Dermis blood vessel endothelial cell (primary cell): ENCODE results near the gene ATG5. TPM values are rescaled to one million over a fixed set of nuclear protein-coding genes. Genes with fewer than 3 reads are reported as not detected.
"Not testable (repeated sequence)": the region's sequence is repeated elsewhere in the genome, so short reads cannot be mapped to it uniquely, and the experiment has no call there.

Source experiments
- DNase-seq: peaks from one replicate; pipeline ENCODE4 v3.0.0; 2010
- total RNA-seq: library from RNA; depleted of rRNA; stranded (reverse); fragments of >200 nt; gene quantifications from 2 replicates; pipeline ENCODE4 v1.2.3, GENCODE V29; 2014

ATG5 gene
- total RNA-seq, 1 donor from 2014 or later = 72.3 TPM

DNA sequence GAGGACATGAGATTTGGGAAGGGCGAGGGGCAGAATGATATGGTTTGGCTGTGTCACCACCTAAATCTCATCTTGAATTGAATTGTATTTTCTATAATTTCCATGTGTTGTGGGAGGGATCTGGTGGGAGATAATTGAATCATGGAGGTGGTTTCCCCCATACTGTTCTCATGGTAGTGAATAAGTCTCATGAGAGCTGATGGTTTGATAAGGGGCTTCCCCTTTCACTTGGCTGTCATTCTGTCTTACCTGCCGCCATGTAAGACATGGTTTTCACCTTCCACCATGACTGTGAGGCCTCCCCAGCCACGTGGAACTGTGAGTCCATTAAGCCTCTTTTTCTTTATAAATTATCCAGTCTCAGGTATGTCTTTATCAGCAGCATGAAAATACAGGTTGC is 173.1 kb downstream of the ATG5 start:
- not testable (repeated sequence) for DNase-seq

DNA sequence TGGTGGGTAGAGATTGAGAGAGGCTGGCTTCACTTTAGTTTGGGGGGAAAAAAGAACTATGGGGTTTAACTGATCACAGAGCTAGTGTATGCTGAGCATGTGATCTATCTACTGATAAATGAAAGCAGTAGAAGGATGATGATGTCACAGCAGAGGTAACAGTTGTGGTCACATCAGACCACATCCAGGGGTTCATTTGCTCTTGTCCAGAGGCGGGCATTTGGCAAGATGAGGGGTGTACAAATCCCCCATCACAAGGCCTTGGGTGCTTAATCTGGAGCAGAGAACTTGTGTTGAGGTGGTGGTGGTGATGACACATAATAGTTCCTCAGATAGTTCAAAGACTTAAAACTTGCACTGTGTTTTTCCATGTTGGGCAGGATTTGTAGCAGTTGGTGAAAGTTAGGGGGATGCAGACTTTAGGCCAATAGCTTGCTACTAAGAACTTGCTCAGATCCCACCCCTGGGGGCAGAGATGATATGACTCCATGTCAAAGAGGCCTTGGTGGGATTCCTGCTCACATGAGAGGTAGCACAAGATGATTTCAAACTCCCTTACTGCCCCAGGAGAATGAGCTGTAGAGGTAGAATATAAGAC is 176.0 kb downstream of the ATG5 start:
- no peak for DNase-seq

DNA sequence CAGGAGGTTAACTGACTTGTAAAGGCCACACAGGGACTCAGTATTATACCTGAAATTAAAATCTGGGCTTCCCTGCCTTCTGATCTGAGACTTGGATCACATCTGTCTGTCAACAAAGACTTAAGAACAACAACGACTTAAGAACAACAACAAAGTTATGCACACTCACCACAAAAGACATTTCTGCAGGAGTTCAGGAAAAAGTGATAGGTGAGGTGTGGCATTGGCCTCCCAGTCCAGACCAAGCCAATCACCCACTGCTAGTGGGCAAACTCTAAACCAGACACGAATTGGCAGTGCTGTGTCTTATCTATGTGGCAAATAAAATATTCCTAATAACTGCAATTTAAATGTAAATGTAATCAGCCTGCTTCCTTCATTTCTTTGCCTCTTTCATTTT is 178.1 kb downstream of the ATG5 start:
- no peak for DNase-seq

DNA sequence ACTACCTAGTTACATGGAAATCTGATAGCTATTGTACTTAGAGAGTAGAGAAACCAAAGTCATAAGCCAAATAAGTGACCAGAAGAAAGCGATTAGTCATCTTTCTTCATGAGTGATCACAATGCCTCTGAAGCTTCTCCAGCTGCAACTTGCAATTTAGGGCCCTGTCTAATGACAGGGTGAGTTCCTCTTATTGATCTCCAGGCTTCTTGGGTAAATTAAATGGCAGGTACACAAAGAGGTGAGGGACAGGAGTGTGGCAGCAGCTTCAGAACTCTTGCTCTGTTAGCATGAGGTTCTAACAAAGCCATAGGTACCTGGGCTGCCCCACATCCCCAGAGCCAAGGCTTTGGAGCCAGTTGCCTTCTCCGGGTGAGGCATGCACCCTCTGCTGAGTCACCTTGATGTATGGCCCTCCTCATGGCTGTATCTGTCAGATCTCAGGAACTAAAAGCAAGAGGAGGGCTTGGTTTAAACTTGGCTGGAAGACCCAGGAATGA is 178.7 kb downstream of the ATG5 start:
- DNase-seq = no peak

DNA sequence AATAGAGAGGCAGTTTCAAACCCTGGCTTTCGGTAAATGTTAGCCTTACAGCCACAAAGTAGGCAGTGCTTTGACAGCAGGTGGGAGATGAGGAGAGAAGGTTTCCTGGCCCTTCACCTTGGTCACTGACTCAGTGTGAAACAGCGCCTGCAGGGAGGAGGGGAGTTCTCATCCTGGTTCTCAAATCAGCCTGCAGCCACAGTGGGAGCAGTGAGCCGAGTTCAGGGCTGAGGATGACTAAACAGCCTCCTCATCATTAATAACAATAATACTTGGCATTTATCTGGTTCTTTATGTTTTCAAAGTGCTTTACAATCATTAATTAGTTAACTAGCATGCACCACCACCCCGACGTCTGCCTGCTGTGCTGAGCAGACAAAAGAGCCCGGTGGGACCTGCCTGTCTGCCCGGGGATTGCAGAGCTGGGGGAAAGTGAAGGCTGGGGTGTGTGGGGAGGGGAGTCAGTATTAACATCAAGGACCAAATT is 179.8 kb downstream of the ATG5 start:
- DNase-seq = no peak

DNA sequence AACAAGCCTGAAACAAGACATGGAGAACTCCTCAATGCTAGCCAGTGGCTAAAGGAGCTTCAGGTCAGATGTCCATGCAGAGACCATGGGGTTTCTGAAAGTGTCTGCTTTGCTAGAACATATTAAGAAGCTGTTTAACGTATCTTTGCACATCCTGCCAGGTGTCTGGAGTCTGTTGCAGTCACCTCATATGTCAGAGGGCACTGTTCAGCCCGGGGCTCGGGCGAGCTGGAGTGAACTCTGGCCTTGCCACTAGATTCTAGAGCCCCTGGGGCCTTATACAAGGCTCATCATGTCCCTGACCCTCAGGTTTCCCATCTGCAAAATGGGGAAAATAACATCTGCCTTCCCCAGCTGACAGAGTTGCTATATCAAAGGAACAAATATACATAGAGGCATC is 180.4 kb downstream of the ATG5 start:
- no peak for DNase-seq

DNA sequence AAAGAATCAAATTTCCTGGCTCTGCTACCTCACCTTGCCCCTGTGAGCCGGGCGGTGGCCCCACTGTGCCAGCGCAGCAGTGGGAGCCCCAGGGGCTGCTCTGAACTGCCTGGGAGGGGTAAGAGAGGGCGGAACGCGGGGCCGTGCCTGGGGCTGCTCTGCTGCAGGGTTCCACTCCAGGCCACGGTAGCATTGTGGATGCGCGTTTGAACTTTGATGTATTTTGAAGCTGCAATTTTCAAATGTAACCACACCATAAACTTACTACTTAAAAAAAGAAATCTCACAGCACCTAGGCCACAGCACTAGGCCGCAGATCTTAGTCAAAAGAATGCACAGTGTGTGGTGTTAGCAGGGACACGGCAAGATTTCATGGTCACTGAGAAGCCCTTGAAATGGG is 181.9 kb downstream of the ATG5 start:
- no peak for DNase-seq

DNA sequence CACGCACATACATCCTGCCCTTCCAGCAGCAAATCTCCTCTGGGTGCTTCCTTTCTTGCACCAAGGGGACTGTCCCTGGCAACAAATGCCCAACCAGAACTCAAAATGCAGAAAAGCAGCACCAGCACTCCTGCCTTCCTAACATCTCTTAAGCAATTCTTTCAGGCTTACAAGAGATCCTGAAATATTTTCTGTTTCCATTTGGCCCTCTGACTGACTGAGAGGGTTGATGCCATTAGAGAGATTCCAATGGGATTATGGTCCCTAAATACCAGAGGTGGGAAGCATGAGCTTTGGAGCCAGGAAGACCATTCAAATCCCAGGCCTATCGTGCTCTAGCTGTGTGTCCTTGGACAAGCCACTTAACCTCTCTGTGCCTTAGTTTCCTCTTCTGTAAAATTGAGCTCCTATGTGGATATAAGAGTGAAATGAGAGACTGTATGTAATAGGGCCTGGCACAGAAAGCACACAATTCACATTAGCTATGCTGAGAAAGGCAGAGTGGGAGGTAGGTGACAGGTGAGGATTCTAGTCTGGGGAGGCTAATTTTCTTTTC is 182.6 kb downstream of the ATG5 start:
- DNase-seq = no peak

DNA sequence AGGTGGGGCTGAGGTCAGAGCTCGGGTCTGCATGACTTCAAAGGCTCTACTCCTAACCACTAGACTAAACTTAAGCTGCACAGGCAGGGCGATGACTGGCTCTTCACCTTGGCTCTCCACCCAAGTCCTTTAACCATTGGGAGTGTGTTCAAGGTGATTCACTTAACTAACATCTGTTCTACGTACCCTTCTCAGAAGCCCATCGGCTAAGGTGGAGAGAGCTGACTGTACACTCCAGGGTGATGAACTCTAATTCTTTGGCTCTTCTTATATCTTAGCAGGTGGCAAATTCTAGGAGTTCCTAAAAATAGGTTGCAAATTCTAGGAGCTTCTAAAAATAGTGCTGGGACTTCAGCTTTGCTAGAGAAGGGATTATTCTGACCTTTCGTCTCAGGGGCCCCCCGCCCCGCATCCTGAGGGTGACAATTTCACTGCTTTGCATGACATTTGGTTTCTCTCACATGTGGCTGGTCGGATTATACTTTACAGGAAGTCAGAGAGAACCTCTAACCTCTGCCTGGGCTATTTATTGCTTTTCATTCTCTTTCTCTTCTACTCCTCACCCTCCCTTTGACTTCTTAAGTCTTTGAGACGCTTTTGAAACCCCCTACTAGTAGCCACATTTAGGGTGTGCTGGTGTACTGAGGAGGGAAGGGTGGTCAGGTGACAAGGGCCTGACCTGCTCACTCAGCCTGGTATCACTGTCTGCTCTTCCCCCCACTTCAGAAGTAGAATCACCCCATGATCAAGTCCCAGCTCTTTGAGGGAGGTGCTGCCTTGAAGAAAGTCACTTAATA is 183.9 kb downstream of the ATG5 start:
- DNase-seq = no peak

DNA sequence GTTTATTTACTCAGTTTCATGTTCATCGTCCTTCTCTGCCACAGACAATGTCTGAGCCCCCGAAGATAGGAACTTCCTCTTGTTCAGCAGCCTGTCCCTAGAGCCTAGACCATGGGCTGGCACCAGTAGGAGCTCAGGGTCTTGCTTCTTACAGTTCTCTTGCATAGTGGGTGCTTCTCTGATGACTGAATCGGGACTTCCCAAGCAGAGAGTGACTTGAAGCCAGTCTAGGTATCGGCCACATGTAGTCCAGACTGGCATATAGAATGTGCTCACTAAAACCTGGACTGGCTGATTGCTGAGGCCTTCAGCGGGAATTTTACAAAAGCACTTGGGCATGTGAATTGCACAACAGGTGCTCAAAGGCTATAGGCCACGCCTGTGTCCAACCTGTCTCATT is 187.4 kb downstream of the ATG5 start:
- no peak for DNase-seq

DNA sequence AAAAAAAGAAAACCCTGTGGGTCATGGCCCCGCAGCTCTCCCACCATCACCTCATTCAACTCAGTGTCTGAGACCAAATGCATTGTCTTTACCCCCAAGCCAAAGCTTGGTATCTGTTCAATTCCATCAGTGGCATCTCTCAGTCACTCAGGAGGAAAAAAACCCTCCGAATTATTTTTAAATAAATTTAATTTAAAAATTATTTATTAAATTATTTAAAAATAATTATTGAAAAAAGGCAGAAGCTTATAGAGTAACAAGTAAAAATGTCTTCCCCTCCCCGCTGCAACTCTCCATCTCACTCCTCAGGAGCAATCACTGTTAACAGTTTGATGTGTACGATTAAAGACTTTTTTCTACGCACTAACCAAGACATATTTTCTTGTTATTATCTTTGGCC is 188.7 kb downstream of the ATG5 start:
- DNase-seq = no peak

DNA sequence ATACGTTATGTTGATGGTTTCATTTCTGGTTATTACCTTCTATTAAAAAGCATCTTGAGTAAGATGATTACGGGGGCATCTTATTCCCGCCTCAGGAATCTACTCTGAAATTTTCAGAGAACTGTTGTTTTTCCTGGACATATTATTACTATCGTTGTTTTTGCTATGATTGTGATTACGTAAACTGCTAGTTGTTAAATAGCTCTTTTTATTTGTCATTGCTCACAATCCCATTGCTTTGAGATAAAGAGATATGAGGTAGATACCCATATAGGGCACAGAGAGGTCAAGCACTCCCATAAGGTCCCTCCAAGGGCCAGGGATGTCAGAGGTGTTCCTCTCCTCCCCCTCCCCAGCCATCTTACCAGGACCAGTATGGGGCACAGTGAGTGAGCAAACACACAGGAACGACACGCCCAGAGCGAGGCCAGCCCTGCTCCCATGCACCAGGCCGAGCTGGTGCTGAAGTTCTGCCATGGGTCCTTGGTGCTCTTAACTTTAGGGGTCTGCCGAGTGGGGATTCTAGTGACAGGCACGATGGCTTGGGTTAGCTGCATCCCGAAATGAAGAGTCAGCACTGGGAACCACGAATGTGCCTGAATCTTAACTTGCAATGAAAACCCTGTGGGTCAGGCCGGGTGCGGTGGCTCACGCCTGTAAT is 189.5 kb downstream of the ATG5 start:
- DNase-seq = no peak

DNA sequence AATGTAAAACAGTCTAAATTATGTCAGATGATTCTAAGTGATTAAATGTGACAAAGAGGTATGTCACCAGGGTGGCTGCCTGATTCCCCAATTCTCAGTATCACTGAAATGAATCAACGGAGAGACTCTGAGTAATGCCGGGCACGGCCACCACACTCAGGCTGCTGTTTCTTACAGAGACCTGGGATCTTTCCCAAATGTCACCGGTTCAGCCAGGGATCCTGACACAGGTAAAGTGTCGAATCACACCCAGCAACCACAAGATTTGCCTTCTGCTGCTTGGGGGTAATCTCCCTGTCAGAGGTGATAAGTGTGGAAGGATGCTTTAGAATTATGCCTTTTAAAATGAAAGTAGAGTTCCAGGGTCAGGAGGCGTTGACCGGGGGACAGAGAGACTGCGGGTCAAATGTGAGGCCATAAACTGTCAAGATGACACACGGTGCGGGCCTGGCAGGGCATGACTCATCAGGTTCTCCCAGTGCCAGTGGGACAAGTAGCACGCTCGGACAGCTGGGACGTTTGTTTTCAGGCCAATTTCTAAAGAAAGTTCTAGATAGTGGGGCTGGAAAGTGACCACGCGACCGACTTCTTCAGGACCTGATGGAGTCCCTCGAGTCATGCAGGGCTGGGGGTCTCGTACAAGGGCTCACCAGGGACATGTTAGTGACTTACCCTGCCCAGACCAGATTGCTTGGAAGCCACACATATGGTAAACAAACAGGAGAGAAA is 190.5 kb downstream of the ATG5 start:
- peak; percentile 16 for DNase-seq

Other genes starting within 250 kb of the ATG5 start
- gene PRDM1, start 239.4 kb downstream of the ATG5 start, total RNA-seq = 1.4 and 9.5 TPM in 2 replicates
- gene CRYBG1, start 35.0 kb upstream of the ATG5 start, total RNA-seq = 38.1 and 44.9 TPM in 2 replicates